Measurements from ENCODE around the gene COL23A1. TPM values are rescaled to one million over a fixed set of nuclear protein-coding genes. Genes with fewer than 3 reads are reported as not detected.

Gene COL23A1
- total RNA-seq, 1 donor from 2014 or later = 2.9 TPM

DNA sequence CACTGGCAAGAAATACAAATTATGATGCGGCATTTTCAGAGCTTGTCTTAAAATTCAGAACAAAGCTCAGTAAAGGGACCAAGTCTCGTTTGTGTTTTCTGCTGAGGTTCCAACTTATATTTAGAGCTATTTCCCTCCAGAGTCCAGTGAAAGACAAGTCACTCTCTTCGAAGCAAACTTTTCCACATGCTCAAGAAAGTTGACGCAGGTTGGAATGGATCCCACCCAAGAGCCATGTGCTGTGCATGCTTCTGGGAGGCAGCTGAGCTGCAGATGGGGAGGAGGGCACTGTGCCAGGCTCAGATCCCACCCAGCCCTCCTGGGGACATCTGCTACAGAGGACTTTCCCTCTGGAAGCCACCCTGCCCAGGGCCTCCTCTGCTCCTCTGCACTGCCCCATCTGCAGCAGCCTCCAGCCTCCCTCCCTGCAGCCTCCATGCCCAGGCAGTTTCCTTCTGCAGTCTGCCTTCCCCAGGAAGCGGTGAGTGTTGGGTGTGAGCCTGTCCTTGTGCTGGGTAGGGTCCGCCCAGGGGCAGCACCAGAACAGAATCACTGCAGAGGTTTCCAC is 75.3 kb downstream of the COL23A1 start:
- Mint-ChIP-seq H3K4me1 (ENCODE audit: low read depth, unreplicated experiment) (no peaks in the 10 kb centered on the region), H3K4me3 (ENCODE audit: unreplicated experiment) (no peak overlapping the region), H3K9me3 (ENCODE audit: unreplicated experiment) (peaks cover 6% of the 10 kb centered on the region), H3K27ac (ENCODE audit: unreplicated experiment) (no peak overlapping the region), H3K27me3 (ENCODE audit: unreplicated experiment) (peaks cover 4% of the 10 kb centered on the region), H3K36me3 (ENCODE audit: unreplicated experiment) (peaks cover 5% of the 10 kb centered on the region)
- TF ChIP-seq, protein P1, sequence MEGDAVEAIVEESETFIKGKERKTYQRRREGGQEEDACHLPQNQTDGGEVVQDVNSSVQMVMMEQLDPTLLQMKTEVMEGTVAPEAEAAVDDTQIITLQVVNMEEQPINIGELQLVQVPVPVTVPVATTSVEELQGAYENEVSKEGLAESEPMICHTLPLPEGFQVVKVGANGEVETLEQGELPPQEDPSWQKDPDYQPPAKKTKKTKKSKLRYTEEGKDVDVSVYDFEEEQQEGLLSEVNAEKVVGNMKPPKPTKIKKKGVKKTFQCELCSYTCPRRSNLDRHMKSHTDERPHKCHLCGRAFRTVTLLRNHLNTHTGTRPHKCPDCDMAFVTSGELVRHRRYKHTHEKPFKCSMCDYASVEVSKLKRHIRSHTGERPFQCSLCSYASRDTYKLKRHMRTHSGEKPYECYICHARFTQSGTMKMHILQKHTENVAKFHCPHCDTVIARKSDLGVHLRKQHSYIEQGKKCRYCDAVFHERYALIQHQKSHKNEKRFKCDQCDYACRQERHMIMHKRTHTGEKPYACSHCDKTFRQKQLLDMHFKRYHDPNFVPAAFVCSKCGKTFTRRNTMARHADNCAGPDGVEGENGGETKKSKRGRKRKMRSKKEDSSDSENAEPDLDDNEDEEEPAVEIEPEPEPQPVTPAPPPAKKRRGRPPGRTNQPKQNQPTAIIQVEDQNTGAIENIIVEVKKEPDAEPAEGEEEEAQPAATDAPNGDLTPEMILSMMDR (IDR thresholded peaks at IDR 0.05; ENCODE audit: partially characterized antibody, unreplicated experiment) = no peak
- no peak for DNase-seq

- H3K27me3 Mint-ChIP-seq (ENCODE audit: unreplicated experiment) = peaks cover 4% of the 10 kb centered on the region
- H3K4me1 Mint-ChIP-seq (ENCODE audit: low read depth, unreplicated experiment) = no peaks in the 10 kb centered on the region
- no peak for DNase-seq
- H3K4me3 Mint-ChIP-seq (ENCODE audit: unreplicated experiment) = no peak overlapping the region
- no peak overlapping the region for H3K27ac Mint-ChIP-seq (ENCODE audit: unreplicated experiment)
- TF ChIP-seq, protein P1 (IDR thresholded peaks at IDR 0.05; ENCODE audit: partially characterized antibody, unreplicated experiment) = no peak
- H3K36me3 Mint-ChIP-seq (ENCODE audit: unreplicated experiment) = peaks cover 13% of the 10 kb centered on the region
- peaks cover 11% of the 10 kb centered on the region for H3K9me3 Mint-ChIP-seq (ENCODE audit: unreplicated experiment)
Measured at GRCh38 chr5:178511172-178511571, 79.0 kb downstream of the COL23A1 start.

- Mint-ChIP-seq H3K4me3 (ENCODE audit: unreplicated experiment) (no peak overlapping the region), H3K27ac (ENCODE audit: unreplicated experiment) (no peak overlapping the region), H3K36me3 (ENCODE audit: unreplicated experiment) (peaks cover 13% of the 10 kb centered on the region), H3K4me1 (ENCODE audit: low read depth, unreplicated experiment) (no peaks in the 10 kb centered on the region), H3K27me3 (ENCODE audit: unreplicated experiment) (peaks cover 4% of the 10 kb centered on the region), H3K9me3 (ENCODE audit: unreplicated experiment) (peaks cover 11% of the 10 kb centered on the region)
- TF ChIP-seq, protein P1 (IDR thresholded peaks at IDR 0.05; ENCODE audit: partially characterized antibody, unreplicated experiment) = no peak
- DNase-seq = no peak
Measured at GRCh38 chr5:178509491-178510057, 80.6 kb downstream of the COL23A1 start.

- DNase-seq = no peak
- H3K4me1 Mint-ChIP-seq (ENCODE audit: low read depth, unreplicated experiment) = no peaks in the 10 kb centered on the region
- peaks cover 10% of the 10 kb centered on the region for H3K9me3 Mint-ChIP-seq (ENCODE audit: unreplicated experiment)
- H3K27ac Mint-ChIP-seq (ENCODE audit: unreplicated experiment) = no peak overlapping the region
- H3K4me3 Mint-ChIP-seq (ENCODE audit: unreplicated experiment) = no peak overlapping the region
- TF ChIP-seq, protein P1 (IDR thresholded peaks at IDR 0.05; ENCODE audit: partially characterized antibody, unreplicated experiment) = no peak
- peaks cover 18% of the 10 kb centered on the region for H3K36me3 Mint-ChIP-seq (ENCODE audit: unreplicated experiment)
- H3K27me3 Mint-ChIP-seq (ENCODE audit: unreplicated experiment) = peaks cover 2% of the 10 kb centered on the region
Measured at GRCh38 chr5:178507151-178507932, 82.9 kb downstream of the COL23A1 start.

Data from glutamatergic neuron (in vitro differentiated cells).